ENCODE data around the gene SLC11A2.

DNA sequence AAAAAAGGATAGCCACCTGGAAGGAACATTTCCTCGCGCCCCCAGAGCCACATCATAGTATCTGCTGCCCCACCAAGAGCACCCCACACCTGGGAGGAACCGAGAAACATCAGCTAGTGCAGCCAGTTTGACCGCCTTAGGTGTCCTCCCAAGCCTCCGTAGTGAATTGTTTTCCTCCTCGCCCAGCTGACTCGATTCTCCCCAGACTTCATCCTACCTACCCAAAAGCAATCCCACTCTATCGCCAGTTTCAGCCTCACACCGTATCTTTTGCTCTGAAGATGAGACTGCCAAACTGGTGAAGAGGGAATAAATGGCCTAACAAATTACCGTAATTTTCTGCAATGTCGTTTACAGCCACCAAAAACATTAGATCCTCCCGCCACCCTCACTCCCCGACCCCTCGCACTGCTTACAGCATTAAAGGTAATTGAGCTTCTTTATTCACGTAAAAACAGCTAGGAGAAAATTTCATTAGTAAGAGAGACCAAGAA is 1.2 kb upstream of the SLC11A2 start:
- TF ChIP-seq, protein P1, sequence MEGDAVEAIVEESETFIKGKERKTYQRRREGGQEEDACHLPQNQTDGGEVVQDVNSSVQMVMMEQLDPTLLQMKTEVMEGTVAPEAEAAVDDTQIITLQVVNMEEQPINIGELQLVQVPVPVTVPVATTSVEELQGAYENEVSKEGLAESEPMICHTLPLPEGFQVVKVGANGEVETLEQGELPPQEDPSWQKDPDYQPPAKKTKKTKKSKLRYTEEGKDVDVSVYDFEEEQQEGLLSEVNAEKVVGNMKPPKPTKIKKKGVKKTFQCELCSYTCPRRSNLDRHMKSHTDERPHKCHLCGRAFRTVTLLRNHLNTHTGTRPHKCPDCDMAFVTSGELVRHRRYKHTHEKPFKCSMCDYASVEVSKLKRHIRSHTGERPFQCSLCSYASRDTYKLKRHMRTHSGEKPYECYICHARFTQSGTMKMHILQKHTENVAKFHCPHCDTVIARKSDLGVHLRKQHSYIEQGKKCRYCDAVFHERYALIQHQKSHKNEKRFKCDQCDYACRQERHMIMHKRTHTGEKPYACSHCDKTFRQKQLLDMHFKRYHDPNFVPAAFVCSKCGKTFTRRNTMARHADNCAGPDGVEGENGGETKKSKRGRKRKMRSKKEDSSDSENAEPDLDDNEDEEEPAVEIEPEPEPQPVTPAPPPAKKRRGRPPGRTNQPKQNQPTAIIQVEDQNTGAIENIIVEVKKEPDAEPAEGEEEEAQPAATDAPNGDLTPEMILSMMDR (IDR thresholded peaks at IDR 0.05; ENCODE audit: low read depth, low read length): no peak
- TF ChIP-seq EZH2phosphoT487 (IDR thresholded peaks at IDR 0.05; ENCODE audit: low read depth): no peak

Measured in OCI-LY3 (cell line).